WI38 (cell line): ENCODE results near the gene MIER3.

Experiments
- H3K4me3 ChIP-seq: 2 replicates; pipeline ENCODE4 v1.5.1; 2011; ENCODE audit warnings: low read depth, mild to moderate bottlenecking, control low read depth, low read length
- CTCF ChIP-seq: IDR thresholded peaks from 2 replicates; pipeline ENCODE4 v1.5.1; 2012; ENCODE audit warnings: low read depth, mild to moderate bottlenecking, control low read depth, low read length

Gene MIER3, protein sequence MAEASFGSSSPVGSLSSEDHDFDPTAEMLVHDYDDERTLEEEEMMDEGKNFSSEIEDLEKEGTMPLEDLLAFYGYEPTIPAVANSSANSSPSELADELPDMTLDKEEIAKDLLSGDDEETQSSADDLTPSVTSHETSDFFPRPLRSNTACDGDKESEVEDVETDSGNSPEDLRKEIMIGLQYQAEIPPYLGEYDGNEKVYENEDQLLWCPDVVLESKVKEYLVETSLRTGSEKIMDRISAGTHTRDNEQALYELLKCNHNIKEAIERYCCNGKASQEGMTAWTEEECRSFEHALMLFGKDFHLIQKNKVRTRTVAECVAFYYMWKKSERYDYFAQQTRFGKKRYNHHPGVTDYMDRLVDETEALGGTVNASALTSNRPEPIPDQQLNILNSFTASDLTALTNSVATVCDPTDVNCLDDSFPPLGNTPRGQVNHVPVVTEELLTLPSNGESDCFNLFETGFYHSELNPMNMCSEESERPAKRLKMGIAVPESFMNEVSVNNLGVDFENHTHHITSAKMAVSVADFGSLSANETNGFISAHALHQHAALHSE

GRCh38 chr5:56951946-56952691, at the start of gene MIER3:
Gene MIER3, minus strand, starts transcription at chr5:56952123. Its CDS starts 21 bp downstream, at chr5:56952102.
- H3K4me3 ChIP-seq, result peak within 1 kb of the TSS; percentile 72
- TF ChIP-seq CTCF, result no peak

DNA sequence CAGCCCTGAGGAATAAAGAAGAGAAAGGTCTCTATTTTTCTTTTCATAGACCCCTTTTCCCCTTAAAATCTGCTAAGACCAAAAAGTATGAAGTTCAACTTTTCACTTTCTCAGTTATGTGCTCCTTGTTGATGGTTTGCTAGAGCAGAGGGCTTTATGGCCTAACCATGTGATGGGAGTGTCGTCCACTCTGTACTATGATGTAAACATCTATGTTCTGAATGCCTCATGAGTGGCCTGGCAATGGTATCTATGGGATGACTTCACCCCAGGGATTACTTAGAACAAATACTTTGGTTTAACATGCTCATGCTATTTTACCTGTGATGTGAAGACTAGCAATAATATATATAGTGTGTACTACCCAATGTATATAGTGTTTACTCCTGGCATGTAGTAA, 43.7 kb upstream of the MIER3 start:
- TF ChIP-seq CTCF, result no peak
- H3K4me3 ChIP-seq, result no peak overlapping the region

GRCh38 chr5:56993241-56993640, 41.3 kb upstream of the MIER3 start:
- no peak overlapping the region for H3K4me3 ChIP-seq
- TF ChIP-seq CTCF, result no peak

GRCh38 chr5:56989676-56990075, 37.8 kb upstream of the MIER3 start:
- no peak overlapping the region for H3K4me3 ChIP-seq
- TF ChIP-seq CTCF, result no peak

DNA sequence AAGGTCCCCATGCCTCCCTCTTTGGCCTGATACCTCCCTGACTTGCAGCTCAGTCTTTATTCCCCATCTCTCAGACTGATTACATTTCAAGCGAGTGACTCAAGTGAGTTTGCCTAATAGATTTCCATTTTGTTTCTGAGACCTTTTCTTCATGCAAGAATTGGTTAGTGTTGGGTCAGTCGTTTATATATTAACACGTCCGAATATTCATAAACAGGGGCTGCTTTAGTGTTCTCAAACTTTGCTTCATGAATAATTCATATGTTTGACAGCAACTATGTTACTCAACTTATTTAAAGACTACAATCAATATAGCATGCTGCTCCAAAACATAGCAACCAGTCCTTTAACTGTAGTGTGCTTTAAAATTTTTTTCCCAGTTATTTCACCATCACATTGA, 36.6 kb upstream of the MIER3 start:
- no peak overlapping the region for H3K4me3 ChIP-seq
- TF ChIP-seq CTCF, result no peak

DNA sequence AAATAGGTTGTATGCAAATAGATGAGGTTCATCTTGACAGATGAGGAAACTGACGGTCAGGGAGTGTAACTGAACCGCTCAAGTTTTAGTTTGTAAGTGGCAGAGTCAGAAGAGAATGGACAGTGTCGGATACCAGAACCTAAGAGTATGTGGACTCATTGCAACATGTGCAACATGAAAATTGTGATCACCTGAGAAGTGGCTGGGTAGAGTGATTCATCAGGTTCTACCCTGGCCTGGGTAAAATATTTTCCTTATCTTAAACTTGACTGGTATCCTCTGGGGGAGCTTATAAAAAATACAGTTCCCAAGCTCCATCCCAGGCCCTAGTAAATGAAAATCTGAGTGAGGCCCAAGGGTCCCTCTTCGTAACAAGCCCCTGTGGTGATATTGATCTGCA, 35.2 kb upstream of the MIER3 start:
- H3K4me3 ChIP-seq, result no peak overlapping the region
- no peak for TF ChIP-seq CTCF

DNA sequence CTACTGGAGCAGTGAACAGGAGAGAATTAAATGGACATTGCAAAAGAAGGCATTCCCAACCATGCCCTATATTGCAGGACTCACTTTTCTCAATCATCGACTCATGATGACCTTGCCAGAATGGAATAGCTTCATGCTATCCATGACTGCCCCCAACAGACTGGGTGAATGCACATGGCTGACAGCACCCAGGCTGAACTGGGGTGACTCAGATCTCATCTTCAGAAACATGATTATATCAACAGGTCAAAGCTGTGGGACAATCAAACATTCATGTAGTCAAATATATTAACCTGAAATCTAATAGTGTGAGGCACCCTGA, 34.7 kb upstream of the MIER3 start:
- no peak overlapping the region for H3K4me3 ChIP-seq
- no peak for TF ChIP-seq CTCF
